K562 (cell line): ENCODE results near the gene MCU. TPM values are rescaled to one million over a fixed set of nuclear protein-coding genes. Genes with fewer than 3 reads are reported as not detected.
A peak's percentile ranks its signal among the peaks of the same experiment; 100 is the strongest.

Source experiments
- CC2D1A ChIP-seq: fragments of 450-650 bp; IDR thresholded peaks from 2 replicates; pipeline ENCODE4 v1.6.1; 2017; ENCODE audit warnings: mild to moderate bottlenecking
- CREB3 ChIP-seq: fragments of 450-650 bp; conservative IDR thresholded peaks from 2 replicates; pipeline ENCODE4 v1.6.1; 2016; ENCODE audit warnings: missing genetic modification characterization, low read depth, mild to moderate bottlenecking, missing compliant biosample characterization, moderate library complexity
- ETV1 ChIP-seq: fragments of 450-650 bp; conservative IDR thresholded peaks from 2 replicates; pipeline ENCODE4 v1.6.1; 2016; ENCODE audit warnings: missing genetic modification characterization, control low read depth, low read depth, missing compliant biosample characterization
- GMEB1 ChIP-seq: fragments of 250-450 bp; sonication (Bioruptor Pico); IDR thresholded peaks from 2 replicates; pipeline ENCODE4 v1.4.0; 2020; ENCODE audit warnings: mild to moderate bottlenecking
- KAT8 ChIP-seq: fragments of 450-650 bp; IDR thresholded peaks from 2 replicates; pipeline ENCODE4 v1.6.1; 2016; ENCODE audit warnings: low read depth, mild to moderate bottlenecking
- NUFIP1 ChIP-seq: fragments of 450-650 bp; IDR thresholded peaks from 2 replicates; pipeline ENCODE4 v1.6.1; 2018; ENCODE audit not compliant: partially characterized antibody
- POLR2AphosphoS5 ChIP-seq: IDR thresholded peaks from 2 replicates; pipeline ENCODE4 v1.6.1; 2011; ENCODE audit warnings: mild to moderate bottlenecking, low read depth, low read length, moderate library complexity; ENCODE audit not compliant: control insufficient read depth, insufficient read depth
- POLR2G ChIP-seq: fragments of 200-400 bp; formaldehyde crosslinking; IDR thresholded peaks from 2 replicates; pipeline ENCODE4 v1.6.1; 2017; ENCODE audit warnings: low read depth, mild to moderate bottlenecking, antibody characterized with exemption, low read length, moderate library complexity
- POLR2H ChIP-seq: IDR thresholded peaks from 2 replicates; pipeline ENCODE4 v1.6.1; 2016; ENCODE audit warnings: missing genetic modification characterization, low read depth, mild to moderate bottlenecking, control low read depth, missing compliant biosample characterization, moderate library complexity
- RBM15 ChIP-seq: fragments of 200-400 bp; formaldehyde crosslinking; IDR thresholded peaks from 2 replicates; pipeline ENCODE4 v1.6.1; 2018; ENCODE audit warnings: mild to moderate bottlenecking, low read length, moderate library complexity; ENCODE audit not compliant: insufficient read depth
- SP2 ChIP-seq: IDR thresholded peaks from 2 replicates; pipeline ENCODE4 v1.6.1; 2011; ENCODE audit warnings: mild to moderate bottlenecking, low read depth, low read length, moderate library complexity; ENCODE audit not compliant: poor library complexity, severe bottlenecking; ENCODE audit errors: extremely low read depth
- STAT6 ChIP-seq: sonication (generic); formaldehyde crosslinking; IDR thresholded peaks from 2 replicates; pipeline ENCODE4 v1.8.1; 2023; ENCODE audit warnings: mild to moderate bottlenecking, missing genetic modification reagents
- ZC3H8 ChIP-seq: fragments of 450-650 bp; IDR thresholded peaks from 2 replicates; pipeline ENCODE4 v1.6.1; 2017
- ZFP91 ChIP-seq: sonication (generic); formaldehyde crosslinking; IDR thresholded peaks from 2 replicates; pipeline ENCODE4 v1.8.0; 2022; ENCODE audit warnings: mild to moderate bottlenecking, missing genetic modification reagents
- ZNF354B ChIP-seq: fragments of 250-450 bp; sonication (Bioruptor Pico); IDR thresholded peaks from 2 replicates; pipeline ENCODE4 v1.4.0; 2020
- ZNF57 ChIP-seq: fragments of 450-650 bp; formaldehyde crosslinking; IDR thresholded peaks from 2 replicates; pipeline ENCODE4 v1.4.0; 2020; ENCODE audit warnings: mild to moderate bottlenecking, moderate library complexity
- ZNF696 ChIP-seq: fragments of 250-450 bp; sonication (Bioruptor Pico); conservative IDR thresholded peaks from 2 replicates; pipeline ENCODE4 v1.4.0; 2020; ENCODE audit warnings: mild to moderate bottlenecking, moderate library complexity
- ZNF79 ChIP-seq: fragments of 250-450 bp; sonication (Bioruptor Pico); IDR thresholded peaks from 2 replicates; pipeline ENCODE4 v1.4.0; 2020; ENCODE audit warnings: low read depth, mild to moderate bottlenecking, moderate library complexity
- polyA plus RNA-seq, 8 experiments: library from polyadenylated mRNA; depleted of rRNA in 4 of 8; stranded (reverse) in 5 of 8; unstranded in 3 of 8; fragments of >200 nt; fragmentation: Nextera tagmentation in 2 of 8; fragmentation: Illumina TruSeq in 1 of 8; extraction: Ambion mirVana in 2 of 8; extraction: Trizol in 1 of 8; gene quantifications; 2 replicates each; pipeline versions ENCODE4 v1.2.1 to v1.2.3, GENCODE V29; 2011 to 2014; ENCODE audit warnings: inconsistent platforms in 1 of 8, missing spikeins in 1 of 8
- total RNA-seq, 7 experiments: library from RNA; depleted of rRNA in 6 of 7; stranded (reverse); fragments of >200 nt in 6 of 7; fragmentation: Illumina TruSeq in 2 of 7; extraction: Trizol in 2 of 7; gene quantifications; 2 replicates each; pipeline versions ENCODE4 v1.2.1 to v1.2.3, GENCODE V29; 2011 to 2021; ENCODE audit warnings: low replicate concordance in 1 of 7
- TF ChIP-seq, protein P1 (sequence below): fragments of 250-450 bp; sonication (Bioruptor Pico); IDR thresholded peaks from 2 replicates; pipeline ENCODE4 v1.8.0; 2021; ENCODE audit warnings: moderate library complexity, mild to moderate bottlenecking, inconsistent platforms
- TF ChIP-seq, protein P2 (sequence below): fragments of 250-450 bp; sonication (Bioruptor Pico); IDR thresholded peaks from 2 replicates; pipeline ENCODE4 v1.6.1; 2021; ENCODE audit warnings: mild to moderate bottlenecking

Gene MCU
- total and polyA plus RNA-seq, 9 of the 15 experiments (the other 6 are each of a cell fraction or from before 2014, with no cell fraction given), result 8.2 to 88.8 (median 21.3) TPM

GRCh38 chr10:72840319-72840718, 148.4 kb downstream of the MCU start (continued):
- TF ChIP-seq ETV1 (no peak), SP2 (no peak), ZNF57 (CRISPR knock-in tag) (no peak), ZC3H8 (no peak), ZNF79 (no peak), KAT8 (no peak), POLR2H (tag) (peak; percentile 55; the same call in 1 of the 2 replicates), RBM15 (no peak), ZNF696 (CRISPR knock-in tag) (no peak), STAT6 (CRISPR knock-in tag) (no peak), CREB3 (tag) (no peak), POLR2G (no peak), NUFIP1 (no peak), CC2D1A (no peak), ZFP91 (no peak), GMEB1 (CRISPR knock-in tag) (no peak), ZNF354B (CRISPR knock-in tag) (no peak), POLR2AphosphoS5 (no peak)
- TF ChIP-seq, protein P1, sequence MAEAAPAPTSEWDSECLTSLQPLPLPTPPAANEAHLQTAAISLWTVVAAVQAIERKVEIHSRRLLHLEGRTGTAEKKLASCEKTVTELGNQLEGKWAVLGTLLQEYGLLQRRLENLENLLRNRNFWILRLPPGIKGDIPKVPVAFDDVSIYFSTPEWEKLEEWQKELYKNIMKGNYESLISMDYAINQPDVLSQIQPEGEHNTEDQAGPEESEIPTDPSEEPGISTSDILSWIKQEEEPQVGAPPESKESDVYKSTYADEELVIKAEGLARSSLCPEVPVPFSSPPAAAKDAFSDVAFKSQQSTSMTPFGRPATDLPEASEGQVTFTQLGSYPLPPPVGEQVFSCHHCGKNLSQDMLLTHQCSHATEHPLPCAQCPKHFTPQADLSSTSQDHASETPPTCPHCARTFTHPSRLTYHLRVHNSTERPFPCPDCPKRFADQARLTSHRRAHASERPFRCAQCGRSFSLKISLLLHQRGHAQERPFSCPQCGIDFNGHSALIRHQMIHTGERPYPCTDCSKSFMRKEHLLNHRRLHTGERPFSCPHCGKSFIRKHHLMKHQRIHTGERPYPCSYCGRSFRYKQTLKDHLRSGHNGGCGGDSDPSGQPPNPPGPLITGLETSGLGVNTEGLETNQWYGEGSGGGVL (CRISPR knock-in tag), result no peak
- TF ChIP-seq, protein P2, sequence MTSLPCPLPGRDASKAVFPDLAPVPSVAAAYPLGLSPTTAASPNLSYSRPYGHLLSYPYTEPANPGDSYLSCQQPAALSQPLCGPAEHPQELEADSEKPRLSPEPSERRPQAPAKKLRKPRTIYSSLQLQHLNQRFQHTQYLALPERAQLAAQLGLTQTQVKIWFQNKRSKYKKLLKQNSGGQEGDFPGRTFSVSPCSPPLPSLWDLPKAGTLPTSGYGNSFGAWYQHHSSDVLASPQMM (CRISPR knock-in tag), result no peak
